Caco-2 (cell line): Measurements from ENCODE around the gene TMEM236. TPM values are rescaled to one million over a fixed set of nuclear protein-coding genes. Genes with fewer than 3 reads are reported as not detected.

Source experiments
- BruUV-seq: library from RNA; stranded (reverse); fragments of 400-500 nt; replicated peaks from 2 replicates; lab custom pipeline; 2021; lab: Mats Ljungman, UMichigan
- CTCF ChIA-PET: fragments of 300-600 bp; sonication (Branson Sonifier 250); formaldehyde crosslinking; loops from one replicate; lab custom pipeline; 2022; ENCODE audit warnings: antibody characterized with exemption; lab: Charles Lee
- POLR2A ChIA-PET: fragments of 300-600 bp; sonication (Branson Sonifier 250); formaldehyde crosslinking; loops from one replicate; lab custom pipeline; 2022; ENCODE audit warnings: antibody characterized with exemption; lab: Charles Lee
- DNase-seq, 2 experiments: peaks; one replicate each; pipeline versions ENCODE4 v3.0.0 to v3.0.0-alpha.2; 2020 to 2022
- H3K27me3 ChIP-seq: replicated peaks from 2 replicates; pipeline ENCODE4 v1.6.0; 2011; ENCODE audit warnings: low read length; ENCODE audit not compliant: control insufficient read depth, insufficient read depth
- H3K36me3 ChIP-seq: 2 replicates; pipeline ENCODE4 v1.5.1; 2011; ENCODE audit warnings: low read length; ENCODE audit not compliant: control insufficient read depth, insufficient read depth
- H3K4me1 ChIP-seq: fragments of 250-450 bp; sonication (Bioruptor Pico); 2 replicates; pipeline ENCODE4 v1.5.1; 2020; ENCODE audit warnings: mild to moderate bottlenecking
- H3K4me3 ChIP-seq: 2 replicates; pipeline ENCODE4 v1.5.1; 2011; ENCODE audit warnings: low read depth, mild to moderate bottlenecking, control low read depth, low read length
- H3K9me3 ChIP-seq: fragments of 250-450 bp; sonication (Bioruptor Pico); 2 replicates; pipeline ENCODE4 v1.5.1; 2020; ENCODE audit warnings: mild to moderate bottlenecking, moderate library complexity
- H3K27ac Mint-ChIP-seq: one replicate; pipeline ENCODE4 v1.8.0; 2022; ENCODE audit warnings: mixed read lengths; ENCODE audit not compliant: unreplicated experiment
- H3K27me3 Mint-ChIP-seq: one replicate; pipeline ENCODE4 v1.8.0; 2022; ENCODE audit warnings: mixed read lengths; ENCODE audit not compliant: insufficient read depth, unreplicated experiment
- H3K36me3 Mint-ChIP-seq: one replicate; pipeline ENCODE4 v1.8.0; 2022; ENCODE audit warnings: mild to moderate bottlenecking, mixed read lengths; ENCODE audit not compliant: insufficient read depth, unreplicated experiment
- H3K4me1 Mint-ChIP-seq: one replicate; pipeline ENCODE4 v1.8.0; 2022; ENCODE audit warnings: low read depth, mixed read lengths; ENCODE audit not compliant: unreplicated experiment
- H3K4me3 Mint-ChIP-seq: one replicate; pipeline ENCODE4 v1.8.0; 2022; ENCODE audit warnings: mild to moderate bottlenecking, moderate library complexity, mixed read lengths; ENCODE audit not compliant: unreplicated experiment
- H3K9me3 Mint-ChIP-seq: one replicate; pipeline ENCODE4 v1.8.0; 2022; ENCODE audit warnings: mixed read lengths; ENCODE audit not compliant: unreplicated experiment
- intact Hi-C: fragments of 100-400 bp; cut with micrococcal nuclease; formaldehyde crosslinking; loops from one replicate; pipeline ENCODE4 v1.10.0; 2022; ENCODE audit not compliant: unreplicated experiment
- total RNA-seq: library from RNA; stranded (reverse); gene quantifications from 2 replicates; pipeline ENCODE4 v1.2.3, GENCODE V29; 2022
- TF ChIP-seq, protein P1 (sequence below), 2 experiments: fragments of 200-600 bp in 1 of 2; IDR thresholded peaks; 1 replicate in 1 of 2; 2 replicates in 1 of 2; pipeline versions ENCODE4 v1.5.1 to v1.8.0; 2011 to 2022; ENCODE audit warnings: antibody characterized with exemption in 1 of 2, control low read depth in 1 of 2, inconsistent platforms in 1 of 2, low read depth in 1 of 2, low read length in 1 of 2, mild to moderate bottlenecking in 1 of 2, moderate library complexity in 1 of 2; ENCODE audit not compliant: insufficient read depth in 1 of 2, severe bottlenecking in 1 of 2, unreplicated experiment in 1 of 2

Gene TMEM236
- total RNA-seq, 1 experiment from 2014 or later: 0.64 TPM

DNA sequence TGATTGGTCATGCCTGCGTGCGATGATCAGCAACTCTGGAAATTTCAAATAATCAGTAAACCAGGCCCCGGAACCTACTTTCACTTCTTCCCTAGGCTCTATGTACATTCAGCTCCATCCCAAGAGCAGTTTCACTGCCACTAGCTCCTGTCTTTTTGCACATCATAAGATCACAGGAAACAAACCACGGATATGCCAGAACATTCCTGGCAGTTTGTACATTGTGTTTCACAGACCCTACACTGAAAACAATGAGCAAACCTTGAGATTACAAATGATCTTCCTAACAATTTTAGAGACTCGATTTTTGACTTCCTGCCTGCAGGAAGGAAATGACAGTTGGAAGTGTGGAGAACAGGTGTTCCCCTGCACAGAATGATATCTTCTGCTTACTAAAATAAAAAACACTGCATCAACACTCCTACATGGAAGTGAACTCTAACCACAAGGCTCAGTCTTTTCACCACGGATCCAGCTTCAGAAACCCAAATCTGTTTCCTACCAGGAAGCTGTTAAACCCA is 7.6 kb upstream of the TMEM236 start:
- H3K27me3 Mint-ChIP-seq: no peaks in the 10 kb centered on the region
- ChIA-PET POLR2A (no interaction called here), CTCF (interaction anchor here (0.6 to 1.2 kb wide), 3 partner anchors 17 to 136 kb away, joined by 3 to 4 read pairs (median 3); no protein-coding TSS in a partner anchor)
- Histone ChIP-seq H3K4me3 (no peak overlapping the region), H3K4me1 (no peaks in the 10 kb centered on the region), H3K9me3 (no peaks in the 10 kb centered on the region), H3K27me3 (no peaks in the 10 kb centered on the region), H3K36me3 (no peaks in the 10 kb centered on the region)
- intact Hi-C loops: no loop called here
- H3K4me1 Mint-ChIP-seq: peaks cover 7% of the 10 kb centered on the region
- H3K36me3 Mint-ChIP-seq: peaks cover 9% of the 10 kb centered on the region
- no peak overlapping the region for H3K27ac Mint-ChIP-seq
- no peak overlapping the region for H3K4me3 Mint-ChIP-seq
- no peak for DNase-seq
- TF ChIP-seq, protein P1, sequence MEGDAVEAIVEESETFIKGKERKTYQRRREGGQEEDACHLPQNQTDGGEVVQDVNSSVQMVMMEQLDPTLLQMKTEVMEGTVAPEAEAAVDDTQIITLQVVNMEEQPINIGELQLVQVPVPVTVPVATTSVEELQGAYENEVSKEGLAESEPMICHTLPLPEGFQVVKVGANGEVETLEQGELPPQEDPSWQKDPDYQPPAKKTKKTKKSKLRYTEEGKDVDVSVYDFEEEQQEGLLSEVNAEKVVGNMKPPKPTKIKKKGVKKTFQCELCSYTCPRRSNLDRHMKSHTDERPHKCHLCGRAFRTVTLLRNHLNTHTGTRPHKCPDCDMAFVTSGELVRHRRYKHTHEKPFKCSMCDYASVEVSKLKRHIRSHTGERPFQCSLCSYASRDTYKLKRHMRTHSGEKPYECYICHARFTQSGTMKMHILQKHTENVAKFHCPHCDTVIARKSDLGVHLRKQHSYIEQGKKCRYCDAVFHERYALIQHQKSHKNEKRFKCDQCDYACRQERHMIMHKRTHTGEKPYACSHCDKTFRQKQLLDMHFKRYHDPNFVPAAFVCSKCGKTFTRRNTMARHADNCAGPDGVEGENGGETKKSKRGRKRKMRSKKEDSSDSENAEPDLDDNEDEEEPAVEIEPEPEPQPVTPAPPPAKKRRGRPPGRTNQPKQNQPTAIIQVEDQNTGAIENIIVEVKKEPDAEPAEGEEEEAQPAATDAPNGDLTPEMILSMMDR (IDR thresholded peaks at IDR 0.05; ENCODE audit: insufficient read depth in 1 of 2, low read depth in 1 of 2, low read length in 1 of 2, severe bottlenecking in 1 of 2, unreplicated experiment in 1 of 2): no peak
- no TSS peak for BruUV-seq
- no peaks in the 10 kb centered on the region for H3K9me3 Mint-ChIP-seq

DNA sequence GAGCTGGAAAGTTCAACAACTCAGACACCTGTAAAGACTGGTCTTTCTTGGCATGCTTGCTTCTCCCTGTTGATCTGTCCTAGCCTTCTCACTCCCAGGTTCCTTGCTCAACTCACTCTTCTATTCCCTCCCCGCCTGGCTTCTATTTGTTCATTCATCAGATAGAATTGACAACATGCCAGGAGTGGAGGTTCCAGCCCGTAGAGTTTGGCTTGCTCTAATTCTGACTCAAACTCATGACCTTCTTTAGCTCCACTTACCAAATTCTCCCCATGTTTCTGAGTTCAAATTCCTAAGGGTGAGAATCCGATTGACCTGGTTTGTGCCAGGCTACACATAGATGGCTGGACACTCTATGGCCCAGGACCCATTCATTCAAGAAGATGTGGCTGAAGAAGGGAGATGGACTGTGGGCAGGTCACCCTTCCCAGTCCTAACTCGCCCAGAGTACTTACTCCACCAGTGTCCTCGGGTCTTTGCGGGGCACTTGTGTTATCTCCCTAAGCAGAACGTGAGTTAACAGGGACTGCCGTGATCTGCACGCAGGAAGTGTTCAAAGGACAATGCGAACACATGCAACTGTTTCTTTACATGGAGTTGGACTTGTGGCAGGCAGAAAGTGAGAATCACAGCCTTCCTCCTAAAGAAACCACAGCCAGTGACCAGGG is 4.0 kb upstream of the TMEM236 start:
- CTCF ChIA-PET: interaction anchor here (0.6 kb wide), 1 partner anchor 13 kb away, joined by 7 read pairs; no protein-coding TSS in a partner anchor

DNA sequence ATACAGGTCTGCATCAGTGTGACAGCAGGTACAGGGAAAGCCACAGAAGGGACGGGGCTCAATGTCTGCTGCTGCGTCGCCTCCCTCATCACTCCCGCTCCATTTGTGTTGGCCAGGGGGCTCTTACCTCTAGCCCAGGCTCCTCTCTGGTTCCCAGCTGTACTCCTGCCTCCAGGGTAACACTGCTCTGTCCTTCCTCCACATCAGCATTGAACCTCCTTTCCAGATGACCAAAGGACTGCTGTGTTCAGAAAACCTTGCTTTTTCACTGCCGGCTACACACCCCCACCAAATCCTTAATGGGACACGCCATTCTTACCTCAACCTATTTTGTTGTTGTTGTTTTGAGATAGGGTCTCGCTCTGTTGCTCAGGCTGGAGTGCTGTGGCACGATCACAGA is 2.1 kb upstream of the TMEM236 start:
- Histone ChIP-seq H3K27me3 (no peaks in the 10 kb centered on the region), H3K4me3 (no peak overlapping the region), H3K36me3 (no peaks in the 10 kb centered on the region), H3K9me3 (no peaks in the 10 kb centered on the region), H3K4me1 (no peaks in the 10 kb centered on the region)
- Mint-ChIP-seq H3K9me3 (no peaks in the 10 kb centered on the region), H3K4me1 (no peaks in the 10 kb centered on the region), H3K4me3 (no peak overlapping the region), H3K27ac (no peak overlapping the region), H3K27me3 (no peaks in the 10 kb centered on the region), H3K36me3 (no peaks in the 10 kb centered on the region)
- no peak for DNase-seq
- no TSS peak for BruUV-seq
- POLR2A ChIA-PET: no interaction called here
- CTCF ChIA-PET: no interaction called here
- intact Hi-C loops: no loop called here
- TF ChIP-seq, protein P1 (IDR thresholded peaks at IDR 0.05; ENCODE audit: insufficient read depth in 1 of 2, low read depth in 1 of 2, low read length in 1 of 2, severe bottlenecking in 1 of 2, unreplicated experiment in 1 of 2): no peak

More for the DNA sequence above, 4.0 kb upstream of the TMEM236 start:
- no peaks in the 10 kb centered on the region for H3K9me3 ChIP-seq
- Mint-ChIP-seq H3K4me3 (no peak overlapping the region), H3K9me3 (no peaks in the 10 kb centered on the region), H3K27ac (no peak overlapping the region), H3K27me3 (no peaks in the 10 kb centered on the region), H3K36me3 (peaks cover 4% of the 10 kb centered on the region), H3K4me1 (no peaks in the 10 kb centered on the region)
- H3K27me3 ChIP-seq: no peaks in the 10 kb centered on the region
- intact Hi-C loops: no loop called here
- no peak overlapping the region for H3K4me3 ChIP-seq
- no peaks in the 10 kb centered on the region for H3K4me1 ChIP-seq
- no TSS peak for BruUV-seq
- POLR2A ChIA-PET: interaction anchor here (0.5 to 0.6 kb wide), 2 partner anchors 97 to 131 kb away, joined by 3 read pairs; no protein-coding TSS in a partner anchor
- no peaks in the 10 kb centered on the region for H3K36me3 ChIP-seq
- no peak for DNase-seq
- TF ChIP-seq, protein P1 (IDR thresholded peaks at IDR 0.05; ENCODE audit: insufficient read depth in 1 of 2, low read depth in 1 of 2, low read length in 1 of 2, severe bottlenecking in 1 of 2, unreplicated experiment in 1 of 2): no peak
